Chondrocyte (in vitro differentiated cells): Measurements from ENCODE around the gene CAMSAP2. TPM values are rescaled to one million over a fixed set of nuclear protein-coding genes. Genes with fewer than 3 reads are reported as not detected.

Source experiments
- DNase-seq: peaks from one replicate; pipeline ENCODE4 v3.0.0; 2021; ENCODE audit warnings: mixed read lengths, low spot score
- H3K27ac Mint-ChIP-seq: one replicate; pipeline ENCODE4 v1.8.0; 2021; ENCODE audit warnings: mild to moderate bottlenecking, moderate library complexity, mixed read lengths; ENCODE audit not compliant: unreplicated experiment
- H3K27me3 Mint-ChIP-seq: 2 replicates; pipeline ENCODE4 v1.8.0; 2021; ENCODE audit warnings: low read depth, mixed read lengths
- H3K36me3 Mint-ChIP-seq: 2 replicates; pipeline ENCODE4 v1.8.0; 2021; ENCODE audit warnings: low read depth, mixed read lengths
- H3K4me1 Mint-ChIP-seq: 2 replicates; pipeline ENCODE4 v1.8.0; 2021; ENCODE audit warnings: low read depth, mild to moderate bottlenecking, mixed read lengths
- H3K4me3 Mint-ChIP-seq: one replicate; pipeline ENCODE4 v1.8.0; 2021; ENCODE audit warnings: mild to moderate bottlenecking, moderate library complexity, mixed read lengths; ENCODE audit not compliant: unreplicated experiment
- H3K9me3 Mint-ChIP-seq: 2 replicates; pipeline ENCODE4 v1.8.0; 2021; ENCODE audit warnings: low read depth, mixed read lengths
- total RNA-seq: library from RNA; stranded (reverse); gene quantifications from 3 replicates; pipeline ENCODE4 v1.2.1, GENCODE V29; 2021
- TF ChIP-seq, protein P1 (sequence below): fragments of 200-600 bp; sonication (generic); IDR thresholded peaks from 2 replicates; pipeline ENCODE4 v1.5.0; 2021; ENCODE audit warnings: antibody characterized with exemption, mild to moderate bottlenecking, moderate library complexity

The CAMSAP2 gene
- total RNA-seq, 1 donor from 2014 or later, result 51.8 TPM

DNA sequence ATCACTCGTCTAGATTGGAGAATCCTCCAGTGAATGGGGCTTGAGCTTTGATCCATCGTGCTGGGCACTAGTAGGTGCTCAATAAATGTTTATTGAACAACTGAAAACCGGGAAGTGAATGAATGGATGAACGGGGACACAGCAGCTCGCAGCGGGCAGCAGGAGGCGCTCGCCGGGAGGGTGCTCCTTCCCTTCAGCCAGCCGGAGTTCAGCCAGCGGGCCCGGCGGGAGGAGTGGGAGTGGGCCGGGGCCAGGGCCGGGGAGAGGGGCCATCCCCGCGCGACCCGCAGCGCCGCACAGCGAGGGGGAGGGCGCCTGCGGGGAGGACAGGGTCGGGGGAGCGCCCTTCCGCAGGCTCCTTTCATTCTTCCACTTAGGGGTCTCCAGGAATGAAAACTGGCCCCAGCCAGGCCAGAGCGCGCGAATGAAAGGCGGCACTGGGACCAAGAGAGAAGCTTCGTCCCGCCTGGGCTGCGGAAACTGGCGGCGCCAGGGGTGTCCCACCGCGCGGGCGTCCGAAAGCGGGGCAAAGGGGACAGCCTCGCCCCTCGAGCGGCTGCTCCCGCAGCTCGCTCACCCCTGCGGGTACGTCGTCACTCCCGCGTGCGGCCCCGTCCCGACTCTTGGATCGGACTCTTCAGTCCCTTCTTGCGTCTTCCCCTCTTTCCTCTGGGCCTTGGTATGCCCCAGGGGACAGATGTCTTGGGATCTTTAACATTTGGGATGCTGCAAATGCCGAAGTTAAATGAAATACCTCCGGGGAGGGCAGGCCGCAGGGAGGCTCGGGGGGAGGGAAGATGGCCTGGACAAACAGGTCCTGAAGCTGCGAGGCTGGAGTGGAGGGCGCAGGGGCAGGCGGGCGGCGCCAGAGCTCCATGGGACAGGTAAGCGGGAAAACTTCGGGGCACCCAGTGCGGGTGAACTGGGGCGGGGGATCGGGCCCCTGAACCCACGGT is 152.4 kb downstream of the CAMSAP2 start:
- no peak for DNase-seq
- Mint-ChIP-seq H3K27me3 (peaks cover 2% of the 10 kb centered on the region), H3K27ac (peak overlapping the region; percentile 79), H3K9me3 (no peaks in the 10 kb centered on the region), H3K4me3 (peak overlapping the region; percentile 87), H3K4me1 (peaks cover 48% of the 10 kb centered on the region), H3K36me3 (no peaks in the 10 kb centered on the region)
- TF ChIP-seq, protein P1, sequence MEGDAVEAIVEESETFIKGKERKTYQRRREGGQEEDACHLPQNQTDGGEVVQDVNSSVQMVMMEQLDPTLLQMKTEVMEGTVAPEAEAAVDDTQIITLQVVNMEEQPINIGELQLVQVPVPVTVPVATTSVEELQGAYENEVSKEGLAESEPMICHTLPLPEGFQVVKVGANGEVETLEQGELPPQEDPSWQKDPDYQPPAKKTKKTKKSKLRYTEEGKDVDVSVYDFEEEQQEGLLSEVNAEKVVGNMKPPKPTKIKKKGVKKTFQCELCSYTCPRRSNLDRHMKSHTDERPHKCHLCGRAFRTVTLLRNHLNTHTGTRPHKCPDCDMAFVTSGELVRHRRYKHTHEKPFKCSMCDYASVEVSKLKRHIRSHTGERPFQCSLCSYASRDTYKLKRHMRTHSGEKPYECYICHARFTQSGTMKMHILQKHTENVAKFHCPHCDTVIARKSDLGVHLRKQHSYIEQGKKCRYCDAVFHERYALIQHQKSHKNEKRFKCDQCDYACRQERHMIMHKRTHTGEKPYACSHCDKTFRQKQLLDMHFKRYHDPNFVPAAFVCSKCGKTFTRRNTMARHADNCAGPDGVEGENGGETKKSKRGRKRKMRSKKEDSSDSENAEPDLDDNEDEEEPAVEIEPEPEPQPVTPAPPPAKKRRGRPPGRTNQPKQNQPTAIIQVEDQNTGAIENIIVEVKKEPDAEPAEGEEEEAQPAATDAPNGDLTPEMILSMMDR, result peak; percentile 86

DNA sequence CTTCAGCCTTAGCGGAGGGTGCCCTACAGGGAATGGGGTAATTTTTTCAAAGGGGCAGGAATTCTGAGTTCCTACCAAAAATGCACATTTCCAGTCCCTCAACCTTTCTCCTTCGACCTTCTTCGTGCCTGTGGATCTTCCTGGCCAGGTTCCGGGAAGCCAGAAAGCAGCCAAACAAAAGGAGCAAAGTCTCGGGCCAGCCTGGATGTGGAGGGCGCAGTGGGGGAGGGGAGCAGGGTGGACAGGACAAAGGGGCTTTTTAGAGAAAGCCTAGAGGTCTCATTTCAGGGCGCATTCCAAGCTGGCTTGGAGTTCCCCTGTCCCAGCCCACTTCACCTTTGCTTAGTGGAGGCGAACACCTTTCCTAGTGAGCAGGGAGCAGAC is 153.1 kb downstream of the CAMSAP2 start:
- H3K27ac Mint-ChIP-seq, result peak overlapping the region; percentile 54
- TF ChIP-seq, protein P1, result no peak
- no peaks in the 10 kb centered on the region for H3K9me3 Mint-ChIP-seq
- peak overlapping the region; percentile 87 for H3K4me3 Mint-ChIP-seq
- H3K4me1 Mint-ChIP-seq, result peaks cover 54% of the 10 kb centered on the region
- no peak for DNase-seq
- H3K27me3 Mint-ChIP-seq, result peaks cover 2% of the 10 kb centered on the region
- no peaks in the 10 kb centered on the region for H3K36me3 Mint-ChIP-seq

GRCh38 chr1:200892546-200892945 is 153.9 kb downstream of the CAMSAP2 start:
- Mint-ChIP-seq H3K9me3 (no peaks in the 10 kb centered on the region), H3K4me1 (peaks cover 60% of the 10 kb centered on the region), H3K27me3 (peaks cover 2% of the 10 kb centered on the region), H3K4me3 (peak overlapping the region; percentile 87), H3K27ac (no peak overlapping the region), H3K36me3 (no peaks in the 10 kb centered on the region)
- DNase-seq, result no peak
- TF ChIP-seq, protein P1, result no peak

- H3K9me3 Mint-ChIP-seq, result no peaks in the 10 kb centered on the region
- TF ChIP-seq, protein P1, result no peak
- H3K36me3 Mint-ChIP-seq, result no peaks in the 10 kb centered on the region
- DNase-seq, result no peak
- H3K4me3 Mint-ChIP-seq, result peak overlapping the region; percentile 87
- H3K27ac Mint-ChIP-seq, result no peak overlapping the region
- peaks cover 2% of the 10 kb centered on the region for H3K27me3 Mint-ChIP-seq
- peaks cover 64% of the 10 kb centered on the region for H3K4me1 Mint-ChIP-seq
Observed at GRCh38 chr1:200892958-200893357, 154.3 kb downstream of the CAMSAP2 start.

GRCh38 chr1:200893411-200893901 is 154.8 kb downstream of the CAMSAP2 start:
- Mint-ChIP-seq H3K4me3 (peak overlapping the region; percentile 12), H3K4me1 (peaks cover 69% of the 10 kb centered on the region), H3K27ac (no peak overlapping the region), H3K36me3 (no peaks in the 10 kb centered on the region), H3K27me3 (peaks cover 2% of the 10 kb centered on the region), H3K9me3 (no peaks in the 10 kb centered on the region)
- TF ChIP-seq, protein P1, result no peak
- no peak for DNase-seq
